GM12872 (cell line): ENCODE data around the gene COL13A1.

Source experiments
- CTCF ChIP-seq: IDR thresholded peaks from 3 replicates; pipeline ENCODE4 v1.5.1; 2011; ENCODE audit warnings: low read depth, mild to moderate bottlenecking, low read length, moderate library complexity; ENCODE audit not compliant: insufficient read depth

The COL13A1 gene

GRCh38 chr10:69801434-69802315 is at the start of gene COL13A1:
COL13A1 (plus strand) TSS chr10:69801906; CDS start chr10:69802424, 518 bp downstream.
- no peak for TF ChIP-seq CTCF

- no peak for TF ChIP-seq CTCF
These were observed 49.2 kb upstream of the COL13A1 start for GRCh38 chr10:69752479-69752878.

GRCh38 chr10:69756279-69756678 is 45.4 kb upstream of the COL13A1 start:
- TF ChIP-seq CTCF: no peak

GRCh38 chr10:69757206-69757552 is 44.5 kb upstream of the COL13A1 start:
- TF ChIP-seq CTCF: no peak

GRCh38 chr10:69757553-69758309 is 44.0 kb upstream of the COL13A1 start:
- TF ChIP-seq CTCF: no peak

- no peak for TF ChIP-seq CTCF
These were observed 43.4 kb upstream of the COL13A1 start for GRCh38 chr10:69758310-69758728.

- TF ChIP-seq CTCF: no peak
These were observed 42.1 kb upstream of the COL13A1 start for GRCh38 chr10:69759641-69760040.
